Hepatocyte (in vitro differentiated cells): Measurements from ENCODE around the gene MROH2A. TPM values are rescaled to one million over a fixed set of nuclear protein-coding genes. Genes with fewer than 3 reads are reported as not detected.

Experiments
- DNase-seq: peaks from one replicate; pipeline ENCODE4 v3.0.0-alpha.2; 2016; ENCODE audit warnings: low spot score
- H2AFZ ChIP-seq: fragments of 200-600 bp; sonication (generic); 2 replicates; pipeline ENCODE4 v1.6.0; 2016; ENCODE audit warnings: antibody characterized with exemption, mild to moderate bottlenecking
- H3K27ac ChIP-seq: fragments of 200-600 bp; sonication (generic); 2 replicates; pipeline ENCODE4 v1.5.1; 2016; ENCODE audit warnings: mild to moderate bottlenecking
- H3K27me3 ChIP-seq: fragments of 200-600 bp; sonication (generic); 2 replicates; pipeline ENCODE4 v1.6.1; 2016
- H3K36me3 ChIP-seq: fragments of 200-600 bp; sonication (generic); replicated peaks from 2 replicates; pipeline ENCODE4 v1.5.1; 2016; ENCODE audit warnings: low read depth; ENCODE audit not compliant: insufficient read depth
- H3K4me1 ChIP-seq: fragments of 200-600 bp; sonication (generic); 2 replicates; pipeline ENCODE4 v1.5.1; 2016; ENCODE audit warnings: mild to moderate bottlenecking, moderate library complexity; ENCODE audit not compliant: insufficient read depth
- H3K4me2 ChIP-seq: fragments of 200-600 bp; sonication (generic); 2 replicates; pipeline ENCODE4 v1.6.0; 2016
- H3K4me3 ChIP-seq: fragments of 200-600 bp; sonication (generic); 2 replicates; pipeline ENCODE4 v1.5.1; 2016; ENCODE audit warnings: mild to moderate bottlenecking
- H3K79me2 ChIP-seq: fragments of 200-600 bp; sonication (generic); 2 replicates; pipeline ENCODE4 v1.6.0; 2017; ENCODE audit warnings: mild to moderate bottlenecking
- H3K9me2 ChIP-seq: fragments of 200-600 bp; sonication (generic); replicated peaks from 2 replicates; pipeline ENCODE4 v1.6.0; 2017; ENCODE audit warnings: mild to moderate bottlenecking; ENCODE audit not compliant: insufficient read depth
- H3K9me3 ChIP-seq: fragments of 200-600 bp; sonication (generic); 2 replicates; pipeline ENCODE4 v1.5.1; 2016; ENCODE audit warnings: low read depth, mild to moderate bottlenecking
- H4K20me1 ChIP-seq: fragments of 200-600 bp; sonication (generic); 2 replicates; pipeline ENCODE4 v1.6.0; 2016; ENCODE audit warnings: mild to moderate bottlenecking; ENCODE audit not compliant: insufficient read depth, poor library complexity, severe bottlenecking
- EZH2 ChIP-seq: fragments of 200-600 bp; sonication (generic); IDR thresholded peaks from 2 replicates; pipeline ENCODE4 v1.6.1; 2016; ENCODE audit warnings: antibody characterized with exemption, mild to moderate bottlenecking, borderline replicate concordance
- EZH2phosphoT487 ChIP-seq: fragments of 200-600 bp; sonication (generic); IDR thresholded peaks from one replicate; pipeline ENCODE4 v1.6.1; 2018; ENCODE audit warnings: antibody characterized with exemption, mild to moderate bottlenecking, low read depth, moderate library complexity; ENCODE audit not compliant: unreplicated experiment, severe bottlenecking
- WGBS: methylation state at CpG from one replicate; pipeline ENCODE4 v1.1.6; 2016; ENCODE audit warnings: low lambda C conversion rate; ENCODE audit errors: missing lambda C conversion rate; 5-methylcytosine and 5-hydroxymethylcytosine counted together
- polyA plus RNA-seq: library from polyadenylated mRNA; unstranded; fragments of >200 nt; fragmentation: Nextera tagmentation; extraction: Ambion mirVana; gene quantifications from 2 replicates; pipeline ENCODE4 v1.2.1, GENCODE V29; 2016
- total RNA-seq: library from RNA; depleted of rRNA; stranded (reverse); fragments of >200 nt; gene quantifications from 2 replicates; pipeline ENCODE4 v1.2.3, GENCODE V29; 2014
- TF ChIP-seq, protein P1 (sequence below): fragments of 200-600 bp; sonication (generic); IDR thresholded peaks from 2 replicates; pipeline ENCODE4 v1.5.1; 2016; ENCODE audit warnings: antibody characterized with exemption, mild to moderate bottlenecking; ENCODE audit not compliant: poor library complexity

The MROH2A gene
- total and polyA plus RNA-seq, 2 experiments from 2014 or later: not detected

DNA sequence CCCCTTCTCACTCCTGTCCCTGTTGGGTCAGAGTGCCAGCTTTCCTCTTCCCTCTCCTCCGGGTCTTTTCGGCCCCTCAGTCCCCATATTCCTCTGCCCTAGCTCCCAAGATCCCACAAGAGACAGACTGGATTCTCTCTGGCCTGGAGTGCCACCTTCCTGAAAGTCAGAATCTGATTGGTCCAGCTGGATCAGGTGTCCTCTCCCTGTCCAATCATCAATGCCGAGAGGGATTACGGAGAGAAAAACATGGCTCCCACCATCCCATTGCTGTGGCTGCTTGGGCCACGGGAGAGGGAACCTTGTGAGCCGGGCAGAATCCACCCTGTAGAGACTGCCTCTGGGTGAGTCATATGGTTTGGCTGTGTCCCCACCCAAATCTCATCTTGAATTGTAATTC lies 2.7 kb upstream of the MROH2A start:
- H3K9me2 ChIP-seq: no peaks in the 10 kb centered on the region

DNA sequence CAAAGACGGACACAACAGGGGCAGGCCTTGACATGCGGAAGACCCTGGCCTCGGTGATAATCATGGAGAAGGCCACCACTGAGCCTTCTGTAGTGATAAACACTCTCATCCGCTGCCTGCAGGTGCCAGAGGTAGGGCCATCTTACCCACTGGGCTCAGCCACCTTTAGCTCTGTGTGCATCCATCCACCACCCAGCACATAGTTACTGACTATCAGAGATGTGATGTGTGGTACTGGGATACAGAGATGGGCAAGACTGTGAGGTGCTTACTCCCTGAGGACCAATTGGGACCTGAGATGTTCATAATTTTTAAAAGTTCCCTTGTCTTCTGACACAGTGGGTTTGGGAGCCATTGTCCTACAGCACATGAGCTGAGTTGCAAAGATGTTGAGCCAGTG lies 1.6 kb downstream of the MROH2A start:
- Histone ChIP-seq H3K27ac (no peak overlapping the region), H3K36me3 (no peaks in the 10 kb centered on the region), H3K4me1 (no peaks in the 10 kb centered on the region), H2AFZ (no peak overlapping the region), H3K9me2 (no peaks in the 10 kb centered on the region), H3K79me2 (no peaks in the 10 kb centered on the region), H3K4me2 (no peak overlapping the region), H3K4me3 (no peak overlapping the region), H4K20me1 (no peaks in the 10 kb centered on the region), H3K27me3 (no peaks in the 10 kb centered on the region), H3K9me3 (no peaks in the 10 kb centered on the region)
- no peak for DNase-seq
- 89% methylated on average over 4 of the region's 4 CpGs for WGBS
- TF ChIP-seq EZH2 (no peak), EZH2phosphoT487 (no peak)
- TF ChIP-seq, protein P1, sequence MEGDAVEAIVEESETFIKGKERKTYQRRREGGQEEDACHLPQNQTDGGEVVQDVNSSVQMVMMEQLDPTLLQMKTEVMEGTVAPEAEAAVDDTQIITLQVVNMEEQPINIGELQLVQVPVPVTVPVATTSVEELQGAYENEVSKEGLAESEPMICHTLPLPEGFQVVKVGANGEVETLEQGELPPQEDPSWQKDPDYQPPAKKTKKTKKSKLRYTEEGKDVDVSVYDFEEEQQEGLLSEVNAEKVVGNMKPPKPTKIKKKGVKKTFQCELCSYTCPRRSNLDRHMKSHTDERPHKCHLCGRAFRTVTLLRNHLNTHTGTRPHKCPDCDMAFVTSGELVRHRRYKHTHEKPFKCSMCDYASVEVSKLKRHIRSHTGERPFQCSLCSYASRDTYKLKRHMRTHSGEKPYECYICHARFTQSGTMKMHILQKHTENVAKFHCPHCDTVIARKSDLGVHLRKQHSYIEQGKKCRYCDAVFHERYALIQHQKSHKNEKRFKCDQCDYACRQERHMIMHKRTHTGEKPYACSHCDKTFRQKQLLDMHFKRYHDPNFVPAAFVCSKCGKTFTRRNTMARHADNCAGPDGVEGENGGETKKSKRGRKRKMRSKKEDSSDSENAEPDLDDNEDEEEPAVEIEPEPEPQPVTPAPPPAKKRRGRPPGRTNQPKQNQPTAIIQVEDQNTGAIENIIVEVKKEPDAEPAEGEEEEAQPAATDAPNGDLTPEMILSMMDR: no peak

More for the DNA sequence above, 2.7 kb upstream of the MROH2A start:
- H3K9me3 ChIP-seq: no peaks in the 10 kb centered on the region
- DNase-seq: no peak
- WGBS: 95% methylated on average over 6 of the region's 6 CpGs
- H3K27ac ChIP-seq: no peak overlapping the region
- no peaks in the 10 kb centered on the region for H4K20me1 ChIP-seq
- TF ChIP-seq EZH2phosphoT487: no peak
- TF ChIP-seq EZH2: no peak
- TF ChIP-seq, protein P1: no peak
- H3K36me3 ChIP-seq: no peaks in the 10 kb centered on the region
- H3K27me3 ChIP-seq: no peaks in the 10 kb centered on the region
- no peak overlapping the region for H3K4me2 ChIP-seq
- H3K79me2 ChIP-seq: no peaks in the 10 kb centered on the region
- no peak overlapping the region for H3K4me3 ChIP-seq
- no peaks in the 10 kb centered on the region for H3K4me1 ChIP-seq
- H2AFZ ChIP-seq: no peak overlapping the region

DNA sequence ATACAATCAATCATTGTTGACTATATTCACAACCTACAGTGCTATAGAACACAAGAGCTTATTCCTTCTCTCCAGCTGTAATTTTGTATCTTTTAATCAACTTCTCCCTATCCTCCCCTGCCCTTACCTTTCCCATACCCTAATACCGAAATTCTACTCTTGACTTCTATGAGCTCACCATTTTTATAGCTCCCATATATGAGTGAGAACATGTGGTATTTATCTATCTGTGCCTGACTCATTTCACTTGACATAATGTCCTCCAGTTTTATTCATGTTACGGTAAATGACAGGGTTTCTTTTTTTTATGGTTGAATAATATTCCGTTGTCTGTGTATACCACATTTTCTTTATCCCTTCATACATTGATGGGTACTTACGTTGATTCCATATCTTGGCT lies 2.6 kb downstream of the MROH2A start:
- 90% methylated on average over 4 of the region's 4 CpGs for WGBS
- Histone ChIP-seq H3K4me1 (no peaks in the 10 kb centered on the region), H3K36me3 (no peaks in the 10 kb centered on the region), H3K9me3 (no peaks in the 10 kb centered on the region), H3K9me2 (no peaks in the 10 kb centered on the region), H3K4me3 (no peak overlapping the region), H3K27me3 (no peaks in the 10 kb centered on the region), H4K20me1 (no peaks in the 10 kb centered on the region), H3K27ac (no peak overlapping the region), H2AFZ (no peak overlapping the region), H3K4me2 (no peak overlapping the region), H3K79me2 (no peaks in the 10 kb centered on the region)
- TF ChIP-seq EZH2: no peak
- TF ChIP-seq EZH2phosphoT487: no peak
- TF ChIP-seq, protein P1: no peak
- no peak for DNase-seq

DNA sequence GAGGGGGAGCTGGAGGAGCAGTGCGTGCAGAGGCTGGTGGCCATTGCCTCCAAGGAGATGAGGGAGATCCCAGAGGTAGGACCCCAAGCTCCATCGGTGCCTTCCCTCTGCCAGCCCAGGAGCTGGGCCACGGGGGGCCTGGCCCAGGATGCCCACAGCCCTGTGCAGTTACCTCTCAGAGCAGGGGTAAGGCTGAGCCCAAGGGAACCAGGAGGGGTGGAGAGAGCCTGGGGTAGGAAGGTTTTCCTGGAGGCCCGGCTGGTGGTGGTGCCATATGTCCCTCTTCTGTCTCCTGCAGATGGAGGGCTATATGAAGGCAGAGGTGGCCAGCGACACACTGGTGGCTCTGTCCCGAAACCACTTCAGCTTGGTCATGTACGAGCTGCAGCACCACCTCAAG lies 11.4 kb downstream of the MROH2A start:
- H3K9me3 ChIP-seq: no peaks in the 10 kb centered on the region

More for the DNA sequence above, 11.4 kb downstream of the MROH2A start:
- no peak overlapping the region for H2AFZ ChIP-seq
- TF ChIP-seq EZH2phosphoT487 (no peak), EZH2 (no peak)
- TF ChIP-seq, protein P1: no peak
- no peaks in the 10 kb centered on the region for H3K79me2 ChIP-seq
- no peak for DNase-seq
- H3K36me3 ChIP-seq: no peaks in the 10 kb centered on the region
- 92% methylated on average over 7 of the region's 7 CpGs for WGBS
- no peaks in the 10 kb centered on the region for H3K4me1 ChIP-seq
- no peak overlapping the region for H3K4me3 ChIP-seq
- no peak overlapping the region for H3K27ac ChIP-seq
- no peaks in the 10 kb centered on the region for H3K27me3 ChIP-seq
- no peaks in the 10 kb centered on the region for H3K9me2 ChIP-seq
- H4K20me1 ChIP-seq: no peaks in the 10 kb centered on the region
- H3K4me2 ChIP-seq: no peak overlapping the region
